Lower lobe of right lung (tissue), 2 donors: ENCODE results near the gene DOCK1. TPM values are rescaled to one million over a fixed set of nuclear protein-coding genes. Genes with fewer than 3 reads are reported as not detected.

ENCODE experiments used
- ATAC-seq, 2 donors: fragments of 200-7000 bp; cut with Tn5 transposase; one replicate each; pipeline ENCODE4 v1.9.1; 2020 to 2022; ENCODE audit warnings: mild to moderate bottlenecking in 2 of 2, moderate library complexity in 2 of 2
- DNase-seq: peaks from one replicate; pipeline ENCODE4 v3.0.0-alpha.2; 2020
- H3K27ac ChIP-seq: fragments of 200-600 bp; one replicate; pipeline ENCODE4 v1.8.0; 2022
- H3K27me3 ChIP-seq: fragments of 200-600 bp; one replicate; pipeline ENCODE4 v1.8.0; 2022; ENCODE audit warnings: low read depth
- H3K36me3 ChIP-seq: fragments of 200-600 bp; one replicate; pipeline ENCODE4 v1.8.0; 2022; ENCODE audit warnings: mild to moderate bottlenecking
- H3K4me1 ChIP-seq: fragments of 200-600 bp; one replicate; pipeline ENCODE4 v1.8.0; 2022
- H3K4me3 ChIP-seq: fragments of 200-600 bp; one replicate; pipeline ENCODE4 v1.8.0; 2022; ENCODE audit warnings: mild to moderate bottlenecking
- H3K9me3 ChIP-seq: fragments of 200-600 bp; one replicate; pipeline ENCODE4 v1.8.0; 2022
- CTCF ChIP-seq: fragments of 200-600 bp; IDR thresholded peaks from one replicate; pipeline ENCODE4 v1.8.0; 2022; ENCODE audit warnings: antibody characterized with exemption, mild to moderate bottlenecking
- intact Hi-C: fragments of 100-400 bp; cut with DNase I; formaldehyde crosslinking; loops from one replicate; pipeline ENCODE4 v1.11.0; 2022
- total RNA-seq: library from RNA; stranded (reverse); fragmentation: NEBNext Ultra II Directional; extraction: Animal tissue kit (Norgen Biotek cat#: 25700); gene quantifications from one replicate; pipeline ENCODE4 v1.2.1, GENCODE V29; 2021
- donor health status: DM: no; HTN: yes; CAD: no; lungs with severe emphysema.

DOCK1 gene
- total RNA-seq, 1 donor from 2014 or later, result 44.8 TPM

- Histone ChIP-seq H3K27ac (no peak overlapping the region), H3K4me3 (no peak overlapping the region), H3K36me3 (no peaks in the 10 kb centered on the region), H3K27me3 (no peaks in the 10 kb centered on the region), H3K9me3 (no peaks in the 10 kb centered on the region), H3K4me1 (no peaks in the 10 kb centered on the region)
- ATAC-seq (no peak), DNase-seq (no peak)
- TF ChIP-seq CTCF, result no peak
- intact Hi-C loops, result no loop called here
Measured at GRCh38 chr10:127216274-127216673, 311.0 kb downstream of the DOCK1 start.

GRCh38 chr10:127216786-127217185, 311.6 kb downstream of the DOCK1 start:
- Histone ChIP-seq H3K9me3 (no peaks in the 10 kb centered on the region), H3K36me3 (no peaks in the 10 kb centered on the region), H3K4me3 (no peak overlapping the region), H3K27me3 (no peaks in the 10 kb centered on the region), H3K4me1 (no peaks in the 10 kb centered on the region), H3K27ac (no peak overlapping the region)
- ATAC-seq (no peak), DNase-seq (no peak)
- no peak for TF ChIP-seq CTCF
- intact Hi-C loops, result no loop called here

DNA sequence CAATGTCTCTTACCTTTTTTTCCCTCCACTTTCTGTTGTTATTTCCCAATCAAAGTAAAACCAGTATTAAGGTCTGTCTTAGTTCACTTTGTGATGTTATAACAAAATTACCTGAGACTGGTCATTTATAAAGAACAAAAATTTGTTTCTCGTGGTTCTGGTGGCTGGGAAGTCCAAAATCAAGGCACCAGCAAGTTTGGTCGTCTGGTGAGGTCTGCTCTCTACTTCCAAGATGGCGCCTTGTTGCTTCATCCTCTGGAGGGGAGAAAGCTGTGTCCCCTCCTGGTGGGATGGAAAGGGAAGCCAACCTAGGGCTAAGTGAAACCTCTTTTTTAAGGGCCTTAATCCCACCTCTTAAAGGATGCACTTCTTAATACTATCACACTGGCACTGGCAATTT, 313.4 kb downstream of the DOCK1 start:
- intact Hi-C loops, result no loop called here
- H3K4me3 ChIP-seq, result no peak overlapping the region
- no peaks in the 10 kb centered on the region for H3K4me1 ChIP-seq
- no peak overlapping the region for H3K27ac ChIP-seq
- no peaks in the 10 kb centered on the region for H3K9me3 ChIP-seq
- TF ChIP-seq CTCF, result no peak
- ATAC-seq, result no peak
- H3K27me3 ChIP-seq, result no peaks in the 10 kb centered on the region
- no peaks in the 10 kb centered on the region for H3K36me3 ChIP-seq
- no peak for DNase-seq

DNA sequence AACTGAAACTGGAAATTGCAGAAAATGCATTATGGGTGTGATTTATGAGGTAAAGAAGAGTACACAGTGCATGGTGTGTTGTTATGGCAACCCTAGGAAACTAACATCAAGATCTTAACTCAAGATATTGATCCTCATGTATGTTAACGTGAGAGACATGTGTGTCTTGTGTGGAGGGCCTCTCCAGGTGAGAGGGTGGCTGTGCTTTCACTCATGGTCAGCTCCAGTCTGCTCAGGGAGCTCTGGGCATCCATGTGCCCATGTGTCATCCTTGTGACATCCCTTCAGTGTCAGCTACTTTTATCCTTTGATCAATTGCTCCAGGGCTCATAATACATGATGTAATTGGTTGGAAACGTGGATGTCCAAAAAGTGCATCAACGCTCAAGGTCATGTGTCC, 316.1 kb downstream of the DOCK1 start:
- Histone ChIP-seq H3K27me3 (no peaks in the 10 kb centered on the region), H3K4me3 (no peak overlapping the region), H3K4me1 (no peaks in the 10 kb centered on the region), H3K27ac (no peak overlapping the region), H3K9me3 (no peaks in the 10 kb centered on the region), H3K36me3 (no peaks in the 10 kb centered on the region)
- ATAC-seq (no peak), DNase-seq (no peak)
- no peak for TF ChIP-seq CTCF
- intact Hi-C loops, result no loop called here

- no peak for ATAC-seq
- no peak overlapping the region for H3K4me3 ChIP-seq
Measured at GRCh38 chr10:127227027-127227426, 321.8 kb downstream of the DOCK1 start.

More at GRCh38 chr10:127227027-127227426, 321.8 kb downstream of the DOCK1 start:
- Histone ChIP-seq H3K4me1 (no peaks in the 10 kb centered on the region), H3K27me3 (no peaks in the 10 kb centered on the region), H3K9me3 (no peaks in the 10 kb centered on the region), H3K27ac (no peak overlapping the region), H3K36me3 (no peaks in the 10 kb centered on the region)
- DNase-seq, result no peak
- intact Hi-C loops, result no loop called here
- no peak for TF ChIP-seq CTCF
